OCI-LY7 (cell line): ENCODE data around the gene PTCH1. TPM values are rescaled to one million over a fixed set of nuclear protein-coding genes. Genes with fewer than 3 reads are reported as not detected.

Experiments used
- BruUV-seq: library from RNA; stranded (reverse); fragments of 400-500 nt; replicated peaks from 2 replicates; lab custom pipeline; 2021; lab: Mats Ljungman, UMichigan
- CTCF ChIA-PET: fragments of 300-600 bp; sonication (Branson Sonifier 250); formaldehyde crosslinking; loops from one replicate; lab custom pipeline; 2022; ENCODE audit warnings: antibody characterized with exemption; ENCODE audit not compliant: unreplicated experiment; lab: Charles Lee
- POLR2A ChIA-PET: fragments of 300-600 bp; sonication (Branson Sonifier 250); formaldehyde crosslinking; loops from one replicate; lab custom pipeline; 2022; ENCODE audit warnings: antibody characterized with exemption; lab: Charles Lee
- DNase-seq: peaks from one replicate; pipeline ENCODE4 v3.0.0-alpha.2; 2015; ENCODE audit warnings: low spot score
- H2AFZ ChIP-seq: fragments of 200-600 bp; sonication (generic), shearing (Covaris generic); 2 replicates; pipeline ENCODE4 v1.6.1; 2014; ENCODE audit warnings: mild to moderate bottlenecking, antibody characterized with exemption, low read length, moderate library complexity
- H3K27ac ChIP-seq: fragments of 200-600 bp; sonication (generic); 2 replicates; pipeline ENCODE4 v1.5.1; 2014; ENCODE audit warnings: mixed run types, low read depth, mild to moderate bottlenecking, moderate library complexity, low read length, inconsistent platforms; ENCODE audit not compliant: poor library complexity, severe bottlenecking
- H3K36me3 ChIP-seq: fragments of 200-600 bp; sonication (generic); 2 replicates; pipeline ENCODE4 v1.6.1; 2014; ENCODE audit warnings: mild to moderate bottlenecking, antibody characterized with exemption, low read length, moderate library complexity, mixed read lengths; ENCODE audit not compliant: insufficient read depth
- H3K4me1 ChIP-seq: fragments of 200-600 bp; sonication (generic); 2 replicates; pipeline ENCODE4 v1.5.1; 2014; ENCODE audit warnings: mild to moderate bottlenecking, low read length; ENCODE audit not compliant: insufficient read depth, poor library complexity, severe bottlenecking
- H3K4me2 ChIP-seq: fragments of 200-600 bp; sonication (generic); 2 replicates; pipeline ENCODE4 v1.6.1; 2014; ENCODE audit warnings: mild to moderate bottlenecking, low read length
- H3K4me3 ChIP-seq: fragments of 200-600 bp; sonication (generic); 2 replicates; pipeline ENCODE4 v1.5.1; 2014; ENCODE audit warnings: mild to moderate bottlenecking, low read depth, low read length; ENCODE audit not compliant: poor library complexity, severe bottlenecking
- H3K79me2 ChIP-seq: fragments of 200-600 bp; sonication (generic); 2 replicates; pipeline ENCODE4 v1.6.1; 2016; ENCODE audit warnings: low read depth, mild to moderate bottlenecking, low read length, moderate library complexity, mixed read lengths; ENCODE audit not compliant: insufficient read depth
- H3K9me2 ChIP-seq: fragments of 200-600 bp; sonication (generic); 2 replicates; pipeline ENCODE4 v1.6.1; 2016; ENCODE audit warnings: mild to moderate bottlenecking, low read length, mixed read lengths; ENCODE audit not compliant: insufficient read depth
- H3K9me3 ChIP-seq: fragments of 200-600 bp; sonication (generic); 2 replicates; pipeline ENCODE4 v1.6.1; 2014; ENCODE audit warnings: mild to moderate bottlenecking, mixed run types, low read length, mixed read lengths
- H4K20me1 ChIP-seq: fragments of 200-600 bp; sonication (generic); 2 replicates; pipeline ENCODE4 v1.6.1; 2014; ENCODE audit warnings: mild to moderate bottlenecking, antibody characterized with exemption, low read length, moderate library complexity, mixed read lengths; ENCODE audit not compliant: insufficient read depth
- EZH2phosphoT487 ChIP-seq: fragments of 200-600 bp; sonication (generic); IDR thresholded peaks from 2 replicates; pipeline ENCODE4 v1.6.1; 2018; ENCODE audit warnings: low read depth, borderline replicate concordance, mild to moderate bottlenecking, mixed run types, antibody characterized with exemption, low read length, moderate library complexity, mixed read lengths
- intact Hi-C: fragments of 100-400 bp; cut with micrococcal nuclease; formaldehyde crosslinking; loops from one replicate; pipeline ENCODE4 v1.10.0; 2022; ENCODE audit not compliant: unreplicated experiment
- total RNA-seq, 2 experiments: library from RNA; depleted of rRNA in 1 of 2; stranded (reverse); fragments of >200 nt in 1 of 2; shearing (Covaris generic) in 1 of 2; gene quantifications; 2 replicates each; pipeline ENCODE4 v1.2.3, GENCODE V29; 2014 to 2022
- TF ChIP-seq, protein P1 (sequence below): fragments of 200-600 bp; sonication (generic); conservative IDR thresholded peaks from 2 replicates; pipeline ENCODE4 v1.5.1; 2014; ENCODE audit warnings: mild to moderate bottlenecking, antibody characterized with exemption, low read length, moderate library complexity, mixed read lengths

PTCH1 gene
- total RNA-seq, 2 experiments from 2014 or later = 13.1 to 36.1 TPM

DNA sequence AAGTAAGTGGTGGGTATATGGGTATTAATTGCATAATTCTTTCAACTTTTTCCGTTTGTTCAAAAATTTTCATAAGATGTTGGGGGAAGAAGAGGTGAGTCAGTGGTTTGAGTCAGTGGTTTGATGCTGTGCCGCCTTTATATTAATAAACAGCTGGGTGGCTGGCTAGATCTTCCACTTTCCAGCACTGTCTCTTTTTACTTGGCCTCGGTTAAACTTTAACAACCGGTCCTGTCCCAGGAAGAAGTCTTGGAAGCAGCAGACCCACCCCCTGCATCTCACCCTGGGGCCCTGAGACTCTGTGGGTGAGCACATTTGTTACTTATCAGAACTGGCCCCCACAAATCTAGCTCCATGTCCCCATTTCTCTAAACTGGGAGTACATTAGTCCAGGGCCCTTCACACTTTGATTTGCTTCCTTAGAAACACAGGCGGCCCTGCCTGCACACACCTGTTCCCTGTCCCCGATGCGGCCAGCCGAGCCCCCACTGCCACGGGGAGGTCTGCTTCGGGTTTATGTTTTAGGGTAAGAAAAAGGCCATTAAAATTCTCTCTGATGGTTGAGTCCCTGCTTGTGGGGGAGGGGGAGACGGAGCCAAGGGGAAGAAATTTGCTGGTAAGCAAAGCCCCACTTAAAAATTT is 90.7 kb downstream of the PTCH1 start:
- peak overlapping the region; percentile 82 for H3K4me2 ChIP-seq
- H3K9me2 ChIP-seq = no peaks in the 10 kb centered on the region
- H3K79me2 ChIP-seq = no peaks in the 10 kb centered on the region
- ChIA-PET POLR2A (interaction anchor here (0.5 to 1.4 kb wide), 3 partner anchors 68 to 86 kb away, joined by 3 to 4 read pairs (median 3); no protein-coding TSS in a partner anchor), CTCF (no interaction called here)
- no peaks in the 10 kb centered on the region for H4K20me1 ChIP-seq
- peaks cover 21% of the 10 kb centered on the region for H3K36me3 ChIP-seq
- peaks cover 14% of the 10 kb centered on the region for H3K4me1 ChIP-seq
- intact Hi-C loops = loop anchor here (2.0 kb wide), 3 partner anchors 37 to 83 kb away; no protein-coding TSS in a partner anchor
- H3K4me3 ChIP-seq = peak overlapping the region; percentile 71
- TSS peak; percentile 86 for BruUV-seq
- peak overlapping the region; percentile 60 for H3K27ac ChIP-seq
- peaks cover 31% of the 10 kb centered on the region for H3K9me3 ChIP-seq
- peak overlapping the region; percentile 94 for H2AFZ ChIP-seq
- TF ChIP-seq, protein P1, sequence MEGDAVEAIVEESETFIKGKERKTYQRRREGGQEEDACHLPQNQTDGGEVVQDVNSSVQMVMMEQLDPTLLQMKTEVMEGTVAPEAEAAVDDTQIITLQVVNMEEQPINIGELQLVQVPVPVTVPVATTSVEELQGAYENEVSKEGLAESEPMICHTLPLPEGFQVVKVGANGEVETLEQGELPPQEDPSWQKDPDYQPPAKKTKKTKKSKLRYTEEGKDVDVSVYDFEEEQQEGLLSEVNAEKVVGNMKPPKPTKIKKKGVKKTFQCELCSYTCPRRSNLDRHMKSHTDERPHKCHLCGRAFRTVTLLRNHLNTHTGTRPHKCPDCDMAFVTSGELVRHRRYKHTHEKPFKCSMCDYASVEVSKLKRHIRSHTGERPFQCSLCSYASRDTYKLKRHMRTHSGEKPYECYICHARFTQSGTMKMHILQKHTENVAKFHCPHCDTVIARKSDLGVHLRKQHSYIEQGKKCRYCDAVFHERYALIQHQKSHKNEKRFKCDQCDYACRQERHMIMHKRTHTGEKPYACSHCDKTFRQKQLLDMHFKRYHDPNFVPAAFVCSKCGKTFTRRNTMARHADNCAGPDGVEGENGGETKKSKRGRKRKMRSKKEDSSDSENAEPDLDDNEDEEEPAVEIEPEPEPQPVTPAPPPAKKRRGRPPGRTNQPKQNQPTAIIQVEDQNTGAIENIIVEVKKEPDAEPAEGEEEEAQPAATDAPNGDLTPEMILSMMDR = no peak
- DNase-seq = peak; percentile 47

DNA sequence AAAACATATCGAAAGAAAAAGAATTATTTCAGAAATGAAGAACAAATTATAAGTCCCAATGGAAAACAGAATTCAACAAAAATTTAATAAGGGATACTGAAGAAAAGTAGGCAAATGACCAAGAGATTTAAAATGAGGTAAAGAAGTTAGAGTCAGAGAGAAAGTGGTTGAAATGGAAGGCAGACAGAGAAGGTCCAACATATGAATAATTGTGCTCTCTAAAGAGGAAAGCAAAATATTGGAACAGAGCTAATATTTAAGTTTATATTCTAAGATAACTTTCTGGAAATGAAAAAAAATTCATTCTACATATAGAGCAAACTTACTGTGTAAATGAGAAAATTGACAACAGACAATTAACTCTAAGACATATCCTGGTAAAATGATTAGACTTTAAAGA is 94.1 kb downstream of the PTCH1 start:
- H3K27ac ChIP-seq = no peak overlapping the region
- no peak overlapping the region for H3K4me3 ChIP-seq
- no peak overlapping the region for H3K4me2 ChIP-seq
- TF ChIP-seq EZH2phosphoT487 = no peak
- no peak overlapping the region for H2AFZ ChIP-seq
- peaks cover 26% of the 10 kb centered on the region for H3K36me3 ChIP-seq
- intact Hi-C loops = no loop called here
- no TSS peak for BruUV-seq
- H3K9me2 ChIP-seq = no peaks in the 10 kb centered on the region
- H4K20me1 ChIP-seq = no peaks in the 10 kb centered on the region
- H3K4me1 ChIP-seq = peaks cover 14% of the 10 kb centered on the region
- H3K9me3 ChIP-seq = peaks cover 15% of the 10 kb centered on the region; the same call in 1 of the 2 replicates
- H3K79me2 ChIP-seq = no peaks in the 10 kb centered on the region
- peak; percentile 14 for DNase-seq
- ChIA-PET CTCF (no interaction called here), POLR2A (no interaction called here)

DNA sequence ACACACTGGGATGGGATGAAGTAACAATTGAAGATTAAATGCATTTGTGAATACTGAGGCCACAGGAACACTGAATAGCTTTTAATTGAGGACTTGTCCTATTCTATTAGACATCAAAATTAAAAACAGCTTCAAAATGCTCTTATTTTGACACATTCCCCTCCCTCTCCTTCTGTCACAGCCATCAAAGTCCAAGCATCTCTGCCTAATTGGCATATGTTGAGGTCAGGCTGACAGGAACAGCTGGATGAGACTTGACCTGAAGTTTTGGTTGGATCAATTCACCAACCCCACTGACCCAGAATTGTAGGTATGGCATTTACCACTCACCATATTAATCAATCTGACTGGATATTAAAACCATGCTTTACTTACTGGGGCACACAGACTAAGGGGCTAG is 96.3 kb downstream of the PTCH1 start:
- intact Hi-C loops = no loop called here
- Histone ChIP-seq H3K4me3 (no peak overlapping the region), H3K27ac (no peak overlapping the region), H3K9me3 (peaks cover 15% of the 10 kb centered on the region; the same call in 1 of the 2 replicates), H3K79me2 (no peaks in the 10 kb centered on the region), H3K9me2 (0 out of 2 replicates have a peak, but pooled peaks cover 5% of the 10 kb centered on the region), H3K4me2 (no peak overlapping the region), H4K20me1 (no peaks in the 10 kb centered on the region), H3K36me3 (peaks cover 26% of the 10 kb centered on the region), H3K4me1 (peaks cover 4% of the 10 kb centered on the region), H2AFZ (no peak overlapping the region)
- CTCF ChIA-PET = no interaction called here
- no TSS peak for BruUV-seq
- DNase-seq = no peak
- POLR2A ChIA-PET = no interaction called here
- TF ChIP-seq, protein P1 = no peak
- no peak for TF ChIP-seq EZH2phosphoT487
